HEK293 (cell line): ENCODE results near the gene ZBTB47.

ENCODE experiments used
- CTCF ChIA-PET: fragments of 350-600 bp; formaldehyde crosslinking; extraction: SDS; loops from one replicate; lab custom pipeline; 2021; ENCODE audit warnings: antibody characterized with exemption; lab: Yijun Ruan, JAX
- POLR2A ChIA-PET: fragments of 300-600 bp; formaldehyde crosslinking; extraction: SDS; loops from one replicate; lab custom pipeline; 2020; ENCODE audit warnings: antibody characterized with exemption, inconsistent platforms; lab: Yijun Ruan, JAX
- H3K27ac ChIP-seq: fragments of 200-500 bp; sonication (Bioruptor generic); 2 replicates; pipeline ENCODE4 v1.5.1; 2014; ENCODE audit warnings: low read depth, low read length, control low read depth, inconsistent platforms; ENCODE audit errors: extremely low read depth
- H3K36me3 ChIP-seq, 2 experiments: fragments of 200-500 bp in 1 of 2; sonication (Bioruptor generic) in 1 of 2; 1 replicate in 1 of 2; 2 replicates in 1 of 2; pipeline ENCODE4 v1.5.1; 2014 to 2017; ENCODE audit warnings: inconsistent platforms in 2 of 2, low read length in 2 of 2; ENCODE audit not compliant: control insufficient read depth in 2 of 2, insufficient read depth in 1 of 2
- H3K4me1 ChIP-seq: fragments of 200-500 bp; sonication (Bioruptor generic); 2 replicates; pipeline ENCODE4 v1.5.1; 2014; ENCODE audit warnings: mild to moderate bottlenecking, low read length, inconsistent platforms; ENCODE audit not compliant: control insufficient read depth, insufficient read depth
- H3K4me3 ChIP-seq: 2 replicates; pipeline ENCODE4 v1.5.1; 2011; ENCODE audit warnings: low read depth, mild to moderate bottlenecking, control low read depth, low read length, moderate library complexity
- H3K9me3 ChIP-seq: fragments of 200-500 bp; sonication (Bioruptor generic); 2 replicates; pipeline ENCODE4 v1.5.1; 2014; ENCODE audit warnings: low read depth, low read length, inconsistent platforms; ENCODE audit not compliant: control insufficient read depth, insufficient read depth
- BCL11B ChIP-seq: fragments of 450-650 bp; formaldehyde crosslinking; IDR thresholded peaks from 2 replicates; pipeline ENCODE4 v1.5.1; 2016; ENCODE audit warnings: low read depth, missing biosample characterization, missing genetic modification characterization
- GLIS2 ChIP-seq: fragments of 450-650 bp; formaldehyde crosslinking; IDR thresholded peaks from 2 replicates; pipeline ENCODE4 v1.5.1; 2016; ENCODE audit warnings: missing biosample characterization, missing genetic modification characterization
- KLF1 ChIP-seq: fragments of 450-650 bp; formaldehyde crosslinking; IDR thresholded peaks from 2 replicates; pipeline ENCODE4 v1.5.1; 2016; ENCODE audit warnings: missing biosample characterization, missing genetic modification characterization
- KLF9 ChIP-seq: fragments of 450-650 bp; formaldehyde crosslinking; IDR thresholded peaks from 2 replicates; pipeline ENCODE4 v1.5.1; 2016; ENCODE audit warnings: missing biosample characterization, missing genetic modification characterization, low read depth
- MYNN ChIP-seq: fragments of 450-650 bp; formaldehyde crosslinking; IDR thresholded peaks from 2 replicates; pipeline ENCODE4 v1.5.1; 2016; ENCODE audit warnings: missing biosample characterization, missing genetic modification characterization, borderline replicate concordance
- OVOL3 ChIP-seq: fragments of 450-650 bp; formaldehyde crosslinking; IDR thresholded peaks from 2 replicates; pipeline ENCODE4 v1.5.1; 2016; ENCODE audit warnings: missing biosample characterization, missing genetic modification characterization
- PBX3 ChIP-seq: sonication (generic); formaldehyde crosslinking; IDR thresholded peaks from 2 replicates; pipeline ENCODE4 v1.8.1; 2022; ENCODE audit warnings: mild to moderate bottlenecking, moderate library complexity, missing genetic modification reagents
- ZNF112 ChIP-seq: fragments of 450-650 bp; formaldehyde crosslinking; IDR thresholded peaks from 2 replicates; pipeline ENCODE4 v1.5.0; 2017; ENCODE audit warnings: missing biosample characterization, missing genetic modification characterization
- ZNF169 ChIP-seq: fragments of 450-650 bp; formaldehyde crosslinking; IDR thresholded peaks from 2 replicates; pipeline ENCODE4 v1.5.1; 2016; ENCODE audit warnings: missing biosample characterization, missing genetic modification characterization
- ZNF302 ChIP-seq: fragments of 450-650 bp; formaldehyde crosslinking; IDR thresholded peaks from 2 replicates; pipeline ENCODE4 v1.5.1; 2016; ENCODE audit warnings: missing biosample characterization, missing genetic modification characterization, low read depth
- ZNF335 ChIP-seq: fragments of 450-650 bp; formaldehyde crosslinking; conservative IDR thresholded peaks from 2 replicates; pipeline ENCODE4 v1.5.1; 2016; ENCODE audit warnings: missing biosample characterization, missing genetic modification characterization
- ZNF426 ChIP-seq: fragments of 450-650 bp; formaldehyde crosslinking; IDR thresholded peaks from 2 replicates; pipeline ENCODE4 v1.5.1; 2017; ENCODE audit warnings: missing biosample characterization, missing genetic modification characterization, mild to moderate bottlenecking, inconsistent platforms, moderate library complexity
- ZNF513 ChIP-seq: fragments of 450-650 bp; IDR thresholded peaks from 2 replicates; pipeline ENCODE4 v1.5.1; 2018; ENCODE audit warnings: missing biosample characterization, missing genetic modification characterization
- ZNF558 ChIP-seq: fragments of 450-650 bp; formaldehyde crosslinking; IDR thresholded peaks from 2 replicates; pipeline ENCODE4 v1.5.1; 2016; ENCODE audit warnings: missing biosample characterization, missing genetic modification characterization
- ZNF560 ChIP-seq: fragments of 450-650 bp; formaldehyde crosslinking; IDR thresholded peaks from 2 replicates; pipeline ENCODE4 v1.5.1; 2017; ENCODE audit warnings: missing biosample characterization, missing genetic modification characterization, borderline replicate concordance
- ZNF561 ChIP-seq: fragments of 450-650 bp; IDR thresholded peaks from 2 replicates; pipeline ENCODE4 v1.5.1; 2018; ENCODE audit warnings: missing biosample characterization, missing genetic modification characterization, borderline replicate concordance
- ZNF596 ChIP-seq: fragments of 450-650 bp; IDR thresholded peaks from 2 replicates; pipeline ENCODE4 v1.5.0; 2018; ENCODE audit warnings: missing biosample characterization, mild to moderate bottlenecking, missing genetic modification characterization, moderate library complexity
- ZNF621 ChIP-seq: fragments of 450-650 bp; formaldehyde crosslinking; IDR thresholded peaks from 2 replicates; pipeline ENCODE4 v1.5.1; 2017; ENCODE audit warnings: missing biosample characterization, missing genetic modification characterization
- ZNF639 ChIP-seq: fragments of 450-650 bp; formaldehyde crosslinking; IDR thresholded peaks from 2 replicates; pipeline ENCODE4 v1.5.1; 2016; ENCODE audit warnings: missing biosample characterization, missing genetic modification characterization
- ZNF776 ChIP-seq: fragments of 450-650 bp; formaldehyde crosslinking; IDR thresholded peaks from 2 replicates; pipeline ENCODE4 v1.5.0; 2017; ENCODE audit warnings: missing biosample characterization, missing genetic modification characterization, borderline replicate concordance
- ZNF777 ChIP-seq: fragments of 450-650 bp; formaldehyde crosslinking; IDR thresholded peaks from 2 replicates; pipeline ENCODE4 v1.5.1; 2017; ENCODE audit warnings: missing biosample characterization, missing genetic modification characterization, borderline replicate concordance
- ZSCAN4 ChIP-seq: fragments of 450-650 bp; formaldehyde crosslinking; IDR thresholded peaks from 2 replicates; pipeline ENCODE4 v1.5.1; 2017; ENCODE audit warnings: missing biosample characterization, missing genetic modification characterization
- ZXDB ChIP-seq: fragments of 450-650 bp; formaldehyde crosslinking; IDR thresholded peaks from 2 replicates; pipeline ENCODE4 v1.5.1; 2016; ENCODE audit warnings: missing biosample characterization, missing genetic modification characterization

ZBTB47 gene

GRCh38 chr3:42683875-42684598, 30.5 kb downstream of the ZBTB47 start (continued):
- TF ChIP-seq PBX3 (CRISPR knock-in tag) (no peak), KLF1 (tag by site-specific recombination) (peak; percentile 65), ZNF169 (tag by site-specific recombination) (no peak), ZNF426 (tag by site-specific recombination) (no peak), KLF9 (tag by site-specific recombination) (peak; percentile 78), GLIS2 (no peak), ZNF335 (tag by site-specific recombination) (no peak), ZNF596 (no peak)

GRCh38 chr3:42684632-42685362, 31.3 kb downstream of the ZBTB47 start:
- TF ChIP-seq ZNF560 (tag by site-specific recombination) (no peak), ZNF776 (tag by site-specific recombination) (no peak), ZXDB (tag by site-specific recombination) (no peak), ZNF169 (tag by site-specific recombination) (no peak), OVOL3 (no peak), ZNF777 (tag by site-specific recombination) (no peak), ZNF561 (tag by site-specific recombination) (no peak), ZSCAN4 (tag by site-specific recombination) (no peak)
- TF ChIP-seq, all 188 proteins: peak for 0
- Histone ChIP-seq H3K27ac (no peak overlapping the region), H3K9me3 (no peaks in the 10 kb centered on the region), H3K36me3 (no peaks in the 10 kb centered on the region), H3K4me1 (no peaks in the 10 kb centered on the region), H3K4me3 (no peak overlapping the region)
- CTCF ChIA-PET, result interaction anchor here (1.1 kb wide), 1 partner anchor 61 kb away, joined by 3 read pairs; no protein-coding TSS in a partner anchor
- POLR2A ChIA-PET, result no interaction called here

GRCh38 chr3:42685363-42685881, 31.9 kb downstream of the ZBTB47 start, which contains the start of gene KLHL40:
Gene KLHL40 (plus strand): TSS chr3:42685537. CDS start chr3:42685619, 82 bp downstream.
- no peaks in the 10 kb centered on the region for H3K36me3 ChIP-seq
- CTCF ChIA-PET, result no interaction called here
- H3K4me3 ChIP-seq, result no peak within 1 kb of the TSS
- H3K27ac ChIP-seq, result no peak within 1 kb of the TSS
- POLR2A ChIA-PET, result no interaction called here
- H3K4me1 ChIP-seq, result no peaks in the 10 kb centered on the region
- H3K9me3 ChIP-seq, result no peaks in the 10 kb centered on the region
- TF ChIP-seq MYNN (tag by site-specific recombination), result no peak
- TF ChIP-seq ZNF513, result no peak
- no peak for TF ChIP-seq ZNF112 (tag by site-specific recombination)
- TF ChIP-seq ZNF302 (tag by site-specific recombination), result no peak
- no peak for TF ChIP-seq BCL11B (tag by site-specific recombination)
- no peak for TF ChIP-seq ZNF621
- no peak for TF ChIP-seq ZNF558 (tag by site-specific recombination)
- TF ChIP-seq ZNF639 (tag by site-specific recombination), result no peak
